GM19324 (cell line): ENCODE results near the gene CLEC16A.
A peak's percentile ranks its signal among the peaks of the same experiment; 100 is the strongest.
"Not testable (repeated sequence)": the region's sequence is repeated elsewhere in the genome, so short reads cannot be mapped to it uniquely, and the experiment has no call there.

ENCODE experiments used
- ATAC-seq: cut with Tn5 transposase; IDR thresholded peaks from one replicate; pipeline ENCODE4 v1.9.1; 2021; ENCODE audit warnings: mild to moderate bottlenecking, moderate library complexity; ENCODE audit not compliant: unreplicated experiment, low FRiP score

The CLEC16A gene

DNA sequence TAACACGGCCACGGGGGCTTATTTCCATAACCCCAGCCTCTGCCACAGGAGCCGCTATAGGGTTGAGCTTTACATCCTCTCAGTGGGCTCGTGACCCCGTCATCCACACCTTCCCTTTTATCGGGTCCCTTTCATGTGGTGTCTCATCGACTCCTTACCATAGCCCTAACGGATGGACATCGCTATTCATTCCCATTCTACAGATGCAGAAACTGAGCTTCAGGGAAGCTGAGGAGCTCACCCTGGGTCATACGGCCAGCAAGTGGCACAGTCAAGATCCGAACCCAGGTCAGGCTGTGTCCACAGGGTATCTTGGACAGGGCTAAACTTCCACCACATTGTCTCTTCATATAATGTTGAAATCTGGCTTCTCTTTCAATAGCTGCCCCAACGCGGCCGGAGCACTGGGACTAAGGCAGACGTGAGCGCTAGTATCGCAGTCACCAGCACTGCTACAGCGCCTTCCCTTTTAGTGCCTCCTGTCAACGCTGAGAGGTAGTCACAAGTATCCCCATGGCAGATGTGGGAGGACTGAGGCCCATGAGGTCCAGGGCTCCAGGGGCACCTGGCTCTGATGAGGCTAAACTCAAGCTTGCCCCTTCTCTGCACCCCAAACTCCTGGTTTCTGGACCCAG is 260.8 kb downstream of the CLEC16A start:
- no peak for ATAC-seq

DNA sequence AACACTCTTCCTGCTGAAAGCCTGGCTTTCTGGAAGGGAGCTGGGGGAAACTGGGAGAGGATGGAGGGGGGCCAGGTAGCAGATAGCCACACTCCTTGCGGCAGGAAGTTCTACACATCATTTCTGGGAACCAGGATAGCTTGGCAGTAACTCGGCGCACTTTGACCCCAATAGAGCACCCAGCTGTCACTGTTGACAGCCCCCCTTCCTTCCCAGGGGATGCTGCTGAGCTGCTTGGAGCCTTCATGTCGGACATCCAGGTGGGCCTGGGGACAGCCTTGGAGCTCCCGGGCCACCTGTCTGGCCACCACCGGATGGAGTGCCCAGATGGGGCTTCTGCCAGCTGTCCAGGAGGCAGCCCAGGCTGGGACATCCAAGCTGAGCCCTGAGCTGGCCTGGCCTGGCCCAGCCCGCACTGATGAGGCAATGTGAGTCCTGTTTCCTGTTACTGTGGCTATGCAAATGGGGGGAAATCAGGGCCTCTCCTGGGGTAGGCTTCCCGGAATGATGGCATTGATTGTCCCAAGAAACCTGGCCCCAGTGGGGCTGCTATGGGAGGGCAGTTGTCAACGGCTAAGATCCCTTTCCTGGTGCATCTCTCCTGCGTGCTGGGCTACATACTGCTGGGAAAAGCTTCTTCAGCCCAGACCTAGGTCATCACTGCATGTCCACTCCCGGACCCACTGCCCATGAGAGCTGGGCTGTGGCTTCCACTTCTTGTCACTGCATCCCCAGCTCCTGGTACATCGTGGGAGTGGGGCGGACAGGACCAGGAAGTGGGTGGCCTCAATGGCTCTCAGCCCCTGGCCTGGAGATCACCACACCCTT is 261.6 kb downstream of the CLEC16A start:
- no peak for ATAC-seq

DNA sequence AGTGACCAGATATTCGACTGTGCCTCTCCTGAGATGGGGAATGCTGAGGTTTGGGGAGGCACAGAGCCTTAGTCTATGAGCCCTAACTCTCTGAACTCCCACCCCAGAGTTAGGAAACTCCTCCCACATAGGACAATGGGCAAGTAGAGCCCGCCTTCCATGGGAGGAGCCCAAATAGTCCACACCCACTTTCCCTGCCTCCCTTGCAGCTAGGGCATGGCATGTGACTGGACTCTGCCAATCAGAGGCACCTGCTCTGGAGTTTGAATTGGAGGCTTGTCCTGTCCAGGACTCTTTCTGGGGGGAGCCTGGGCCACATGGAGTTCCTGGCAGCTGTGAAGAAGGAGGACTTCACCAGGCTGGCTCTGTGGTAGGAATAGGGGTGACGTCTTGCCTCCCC is 263.3 kb downstream of the CLEC16A start:
- ATAC-seq, result no peak

DNA sequence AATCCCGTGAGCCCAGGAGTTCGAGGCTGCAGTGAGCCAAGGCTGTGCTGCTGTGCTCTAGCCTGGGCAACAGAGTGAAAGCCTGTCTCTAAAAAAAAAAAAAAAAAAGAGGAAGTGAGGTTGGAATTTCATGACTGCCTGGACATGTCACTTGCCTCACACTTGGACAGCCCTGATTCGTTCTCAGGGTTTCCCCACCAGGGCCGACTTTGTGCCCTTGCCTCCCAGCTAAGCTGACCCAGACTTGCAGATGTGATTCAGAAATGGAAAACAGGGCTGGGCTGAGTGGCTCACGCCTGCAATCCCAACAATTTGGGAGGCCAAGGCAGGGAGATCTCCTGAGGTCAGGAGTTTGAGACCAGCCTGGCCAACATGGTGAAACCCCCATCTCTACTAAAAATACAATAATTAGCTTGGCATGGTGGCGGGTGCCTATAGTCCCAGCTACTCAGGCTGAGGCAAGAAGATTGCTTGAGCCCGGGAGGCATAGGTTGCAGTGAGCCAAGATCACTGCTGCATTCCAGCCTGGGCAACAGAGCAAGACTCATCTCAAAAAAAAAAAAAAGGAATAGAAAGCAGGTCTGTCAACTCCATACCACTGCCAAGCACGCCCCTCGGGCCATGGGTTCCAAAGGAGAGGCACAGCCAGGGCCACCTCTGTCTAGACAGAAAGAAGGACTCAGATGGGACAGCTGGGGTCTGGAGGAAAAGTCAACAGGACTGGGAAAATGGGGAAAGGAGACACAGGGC is 264.7 kb downstream of the CLEC16A start:
- no peak for ATAC-seq

DNA sequence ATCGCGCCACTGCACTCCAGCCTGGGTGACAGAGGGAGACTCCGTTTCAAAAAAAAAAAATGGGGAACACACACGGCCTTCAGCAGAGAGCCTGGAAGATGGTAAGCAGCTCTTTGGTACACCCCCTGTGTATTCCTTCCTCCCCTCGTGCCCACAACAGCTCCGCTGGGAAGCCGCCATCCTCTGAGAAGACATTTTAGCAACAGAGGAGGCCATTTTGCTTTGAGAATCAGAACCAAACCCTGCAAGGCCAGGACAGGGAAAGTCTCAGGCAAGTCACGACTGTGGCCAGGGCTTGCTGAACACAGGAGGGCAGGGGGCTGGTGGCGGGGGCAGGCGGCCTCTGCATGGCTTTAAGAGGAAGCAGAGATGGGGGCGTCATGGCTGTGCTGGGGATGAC is 265.9 kb downstream of the CLEC16A start:
- no peak for ATAC-seq

DNA sequence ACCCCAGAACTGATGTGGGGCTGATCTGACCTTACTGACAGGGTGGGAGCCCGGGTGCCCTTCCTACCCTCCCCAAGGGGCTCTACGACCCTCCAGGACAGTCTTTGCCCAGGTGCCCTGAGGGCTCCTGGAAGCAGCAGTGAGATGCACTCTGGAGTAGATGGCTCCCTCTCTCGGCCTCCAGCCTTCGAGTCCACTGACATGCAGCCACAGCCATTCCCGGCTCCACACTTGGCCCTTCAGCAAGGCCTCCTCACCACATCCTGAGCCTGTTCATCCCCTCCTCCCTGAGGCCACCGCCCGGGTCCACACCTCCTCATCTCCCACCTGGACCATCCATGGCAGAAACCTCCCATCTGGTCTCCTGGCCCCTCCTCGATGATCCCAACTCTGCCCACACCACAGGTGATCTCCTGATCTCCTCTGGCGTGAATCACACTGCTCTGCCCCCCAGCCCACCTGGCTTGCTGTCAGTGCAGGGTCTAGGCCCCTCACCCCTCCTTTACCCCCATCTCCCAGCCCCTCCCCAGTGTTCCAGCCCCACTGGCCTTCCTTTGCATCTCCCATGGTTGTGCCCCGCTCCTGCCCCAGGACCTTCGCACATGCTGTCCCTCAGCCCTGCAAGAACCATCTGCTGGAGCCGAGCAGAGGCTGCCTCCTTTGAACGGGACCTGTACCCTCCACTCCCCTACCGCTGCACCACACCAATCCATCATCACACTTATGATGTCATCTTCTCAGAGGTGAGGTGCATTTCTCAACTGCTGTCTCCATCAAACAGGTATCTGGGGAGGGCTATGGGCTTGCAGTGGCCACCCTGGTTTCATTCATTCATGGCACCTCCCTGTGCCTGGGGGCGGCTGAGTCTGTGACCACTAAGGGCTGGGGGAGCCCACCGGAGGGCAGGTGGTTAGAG is 267.0 kb downstream of the CLEC16A start:
- no peak for ATAC-seq

DNA sequence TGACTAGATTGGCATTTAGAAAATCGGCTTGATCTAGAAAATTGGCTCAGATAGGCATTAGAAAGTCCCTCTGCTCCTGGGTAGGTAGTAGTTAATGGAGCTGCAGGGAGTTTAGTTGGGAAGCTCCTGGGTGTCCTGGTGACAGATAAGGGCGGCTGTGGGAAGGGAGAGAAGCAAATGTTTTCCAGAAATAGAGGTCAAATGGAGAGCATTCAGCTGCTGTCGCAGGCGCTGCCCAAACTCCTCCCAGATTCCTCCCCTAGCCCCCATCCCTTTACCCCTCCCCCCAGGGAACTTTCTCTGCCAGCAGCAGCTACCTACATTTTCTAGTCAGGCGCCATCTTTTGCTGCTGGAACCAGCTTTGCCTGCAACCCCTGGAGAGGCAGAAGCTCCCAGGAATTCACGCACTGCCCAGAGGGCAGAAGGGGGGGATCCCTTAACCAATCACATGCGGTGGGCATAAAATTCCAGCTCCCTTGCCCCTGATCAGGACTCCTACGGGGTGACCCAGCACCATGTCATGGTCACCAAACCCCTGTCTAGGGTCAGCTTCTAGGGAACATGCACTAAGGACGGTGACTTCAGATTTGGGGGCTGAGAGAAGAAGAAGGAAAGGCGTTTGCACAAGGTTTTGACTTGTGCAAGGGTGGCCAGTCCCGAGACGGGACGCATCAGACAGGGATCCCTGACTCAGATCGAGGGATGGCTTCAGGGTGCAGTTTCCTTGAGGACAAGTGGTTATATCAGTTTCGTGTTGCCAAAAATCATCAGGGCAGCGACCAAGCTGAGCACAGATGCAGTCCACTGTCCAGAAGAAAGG is 267.8 kb downstream of the CLEC16A start:
- ATAC-seq, result no peak

DNA sequence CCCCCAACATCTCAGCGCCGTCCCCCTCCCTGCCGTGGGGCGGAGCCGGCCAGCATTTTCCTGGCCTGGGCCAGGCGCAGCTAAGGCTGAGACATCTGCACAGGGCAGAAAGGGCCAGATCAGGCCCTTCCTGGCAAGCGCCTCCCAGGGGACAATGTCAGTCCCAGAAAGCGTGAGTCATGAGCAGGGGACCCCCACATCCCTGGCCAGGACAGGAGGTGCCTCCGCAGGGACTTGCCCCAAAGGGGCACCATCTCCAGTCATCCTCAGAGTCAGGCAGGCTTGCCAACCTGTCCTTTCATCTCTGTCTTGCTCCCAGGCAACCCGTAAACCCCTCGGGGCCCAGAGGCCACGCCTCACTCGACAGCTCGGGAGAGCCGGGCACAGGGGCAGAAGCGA is 268.4 kb downstream of the CLEC16A start:
- ATAC-seq, result no peak

DNA sequence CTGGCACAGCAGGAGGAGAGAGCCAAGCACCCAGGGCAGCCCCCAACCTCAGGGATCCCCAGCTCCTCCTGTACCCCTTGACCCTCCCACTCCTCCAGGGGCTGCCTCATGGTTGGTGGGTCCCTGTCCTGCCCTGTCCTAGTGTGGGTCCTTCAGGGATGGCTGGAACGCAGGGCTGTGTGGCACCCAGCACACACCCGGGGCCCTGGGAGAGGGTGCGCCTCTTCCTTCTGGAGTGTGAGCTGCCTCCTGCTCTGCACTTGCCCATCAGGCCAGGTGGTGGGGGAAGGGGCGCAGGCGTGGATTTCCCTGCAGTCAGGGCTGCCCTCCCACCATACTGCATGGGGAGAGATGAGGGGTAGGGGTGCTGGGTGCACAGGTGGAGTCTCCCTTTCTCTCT is 269.0 kb downstream of the CLEC16A start:
- no peak for ATAC-seq

DNA sequence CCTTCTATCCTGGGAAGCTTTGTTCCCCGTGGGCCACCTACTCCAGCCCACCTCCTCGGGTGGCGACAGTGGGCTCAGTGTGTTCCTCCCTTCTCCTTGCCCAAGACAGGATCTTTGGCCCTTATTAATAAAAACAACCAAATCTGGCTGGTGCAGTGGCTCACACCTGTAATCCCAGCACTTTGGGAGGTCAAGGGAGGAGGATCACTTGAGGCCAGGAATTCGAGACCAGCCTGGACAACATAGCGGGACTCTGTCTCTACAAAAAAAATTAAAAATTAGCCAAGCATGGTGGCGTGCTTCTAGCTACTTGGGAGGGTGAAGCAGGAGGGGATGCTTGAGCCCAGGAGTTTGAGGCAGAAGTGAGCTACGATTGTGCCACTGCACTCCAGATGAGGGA is 269.4 kb downstream of the CLEC16A start:
- no peak for ATAC-seq

DNA sequence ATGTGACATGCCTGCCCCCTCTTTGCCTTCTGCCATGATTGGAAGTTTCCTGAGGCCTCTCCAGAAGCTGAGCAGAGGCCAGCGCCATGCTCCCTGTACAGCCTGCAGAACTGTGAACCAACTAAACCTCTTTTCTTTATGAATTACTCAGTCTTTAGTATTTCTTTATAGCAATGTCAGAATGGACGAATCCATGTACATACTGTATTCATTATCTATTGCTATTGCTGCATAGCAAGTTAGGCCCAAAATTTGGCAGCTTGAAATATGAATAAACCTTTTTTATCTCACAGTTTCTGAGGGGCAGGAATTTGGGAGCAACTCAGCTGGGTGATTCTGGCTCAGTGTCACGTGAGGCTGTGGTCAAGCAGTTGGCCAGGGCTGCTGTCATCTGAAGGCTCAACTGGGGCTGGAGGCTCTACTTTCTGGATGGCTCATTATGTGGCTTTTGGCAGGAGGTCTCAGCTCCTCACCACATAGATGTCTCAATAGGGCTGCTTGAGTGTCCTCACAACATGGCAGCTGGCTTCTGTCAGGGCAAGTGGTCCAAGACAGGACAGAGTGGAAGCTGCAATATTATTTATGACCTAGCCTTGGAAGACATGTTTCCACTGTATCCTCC is 271.7 kb downstream of the CLEC16A start:
- ATAC-seq, result no peak

DNA sequence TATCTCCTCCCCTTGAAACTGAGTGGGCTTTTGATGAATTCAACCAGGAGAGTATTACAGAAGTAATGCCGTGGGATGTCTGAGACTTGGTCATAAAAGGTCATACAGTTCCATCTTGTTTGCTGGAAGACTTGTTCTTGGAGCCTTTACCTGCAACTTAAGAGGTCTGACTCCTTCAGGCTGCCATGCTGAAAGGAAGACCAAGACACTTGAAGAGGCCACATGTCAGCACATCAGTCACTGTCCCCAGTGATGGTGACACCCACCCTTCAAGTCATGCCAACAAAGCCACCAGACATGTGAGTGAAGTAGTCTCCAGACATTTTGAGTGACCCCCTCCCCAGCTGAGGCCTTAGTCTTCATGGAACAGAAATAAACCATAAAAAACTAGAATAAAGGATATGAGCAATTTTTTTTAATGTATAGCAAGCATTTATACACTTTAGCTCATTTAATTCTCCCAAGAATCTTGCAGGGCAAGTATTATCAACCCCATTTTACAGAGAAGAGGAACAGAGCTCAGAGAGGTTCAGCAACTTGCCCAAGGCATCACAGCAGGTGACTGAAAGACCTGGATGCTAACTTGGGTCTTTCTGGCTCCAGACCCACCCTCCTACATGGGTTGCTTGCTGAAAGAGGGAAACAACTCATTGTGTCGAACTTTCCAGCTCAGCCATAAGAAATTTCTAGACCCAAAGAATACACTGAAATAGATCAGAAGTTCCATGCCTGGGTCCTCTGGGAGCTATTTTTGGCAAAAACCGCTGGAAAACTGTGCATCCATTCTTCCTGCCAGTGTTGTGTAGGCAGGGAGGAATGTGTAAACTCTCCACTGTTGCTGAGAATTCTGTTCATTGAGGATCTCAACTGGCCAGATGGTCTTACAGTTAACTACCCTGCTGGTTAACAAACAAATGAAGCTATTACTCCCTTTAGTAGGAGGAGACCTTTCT is 273.6 kb downstream of the CLEC16A start:
- ATAC-seq, result no peak

DNA sequence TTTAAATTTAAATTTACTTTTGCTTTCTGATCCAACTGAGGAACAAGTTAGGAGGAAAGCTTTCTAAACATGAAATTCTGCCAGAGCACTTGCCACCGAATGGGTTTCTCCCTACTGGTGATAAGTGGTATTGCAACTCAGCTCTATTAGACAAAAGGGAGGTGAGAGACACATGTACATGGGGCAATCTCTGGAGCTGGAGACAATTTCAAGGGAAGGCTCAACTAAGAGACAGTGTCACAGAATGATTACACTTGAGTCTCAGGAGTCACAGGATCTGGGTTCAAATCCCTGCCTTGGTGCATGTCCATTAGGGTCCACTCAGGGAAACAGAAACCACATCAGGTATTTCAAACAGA is 274.2 kb downstream of the CLEC16A start:
- no peak for ATAC-seq

DNA sequence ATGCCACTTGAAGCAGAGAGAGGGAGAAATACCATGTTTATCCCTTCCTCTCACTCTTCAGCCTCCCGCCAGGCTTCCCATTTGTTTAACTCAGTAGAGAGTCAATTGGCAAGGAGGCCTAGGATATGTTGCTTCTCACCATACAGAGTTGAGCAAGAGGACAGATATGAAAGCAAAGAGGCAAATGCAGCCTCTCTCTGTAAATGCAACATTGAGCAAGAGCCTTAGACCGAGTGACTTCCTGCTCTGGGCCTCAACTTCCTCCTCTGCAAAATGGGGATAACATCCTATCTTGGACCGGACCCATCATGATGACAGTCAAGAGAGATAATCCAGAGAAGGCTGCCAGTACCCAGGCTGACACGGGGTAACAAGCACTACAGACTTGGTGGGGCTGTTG is 274.8 kb downstream of the CLEC16A start:
- ATAC-seq, result no peak

DNA sequence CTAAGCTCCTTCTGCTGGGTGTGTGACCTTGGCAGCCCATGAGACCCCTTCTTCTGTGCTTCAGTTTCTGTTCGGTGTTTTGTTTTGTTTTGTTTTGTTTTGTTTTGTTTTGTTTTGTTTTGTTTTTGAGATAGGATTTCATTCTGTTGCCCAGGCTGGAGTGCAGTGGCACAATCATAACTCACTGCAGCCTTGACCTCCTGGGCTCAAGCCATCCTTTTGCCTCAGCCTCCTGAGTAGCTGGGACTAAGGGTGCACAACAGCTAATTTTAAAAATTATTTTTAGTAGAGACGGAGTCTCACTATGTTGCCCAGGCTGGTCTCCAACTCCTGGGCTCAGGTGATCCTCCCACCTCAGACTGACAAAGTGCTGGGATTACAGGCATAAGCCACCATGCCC is 276.1 kb downstream of the CLEC16A start:
- not testable (repeated sequence) for ATAC-seq

DNA sequence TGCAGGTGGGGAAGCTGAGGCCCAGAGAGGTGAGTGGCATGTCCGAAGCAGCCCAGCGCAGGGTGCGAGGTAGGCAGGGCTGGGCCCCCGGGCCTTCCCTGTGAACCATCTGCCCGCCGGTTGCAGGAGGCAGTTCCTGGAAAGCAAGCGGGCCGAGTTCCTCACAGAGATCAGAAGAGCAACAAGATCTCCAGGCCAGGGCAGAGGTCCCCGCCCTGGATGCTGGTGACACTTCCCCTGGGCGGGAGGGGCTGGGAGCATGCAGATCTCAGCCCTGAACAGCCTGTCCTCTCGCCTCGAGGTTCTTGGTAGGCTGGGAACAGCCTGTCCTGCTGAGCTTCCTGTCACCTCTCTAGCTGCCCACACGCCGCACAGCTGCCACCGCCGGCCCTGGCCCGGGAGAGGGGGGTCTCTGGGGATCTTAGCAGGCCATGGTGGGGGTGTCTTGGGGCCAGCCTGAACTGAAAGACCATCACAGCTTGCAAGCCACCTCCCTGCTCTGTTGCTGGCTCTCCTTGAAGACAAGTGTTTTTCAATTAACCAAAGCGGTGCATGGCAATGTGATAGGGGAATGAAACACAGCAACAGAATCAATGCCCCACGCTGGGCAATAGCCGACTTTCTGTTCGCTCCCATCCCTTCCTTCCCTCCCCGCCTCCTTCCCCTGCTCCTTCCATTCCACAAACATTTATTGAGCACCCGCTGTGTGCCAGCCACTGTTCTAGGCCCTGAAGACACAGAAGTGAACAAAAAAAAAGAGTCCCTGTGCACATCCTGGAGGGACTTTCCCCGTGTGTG is 279.9 kb downstream of the CLEC16A start:
- no peak for ATAC-seq

DNA sequence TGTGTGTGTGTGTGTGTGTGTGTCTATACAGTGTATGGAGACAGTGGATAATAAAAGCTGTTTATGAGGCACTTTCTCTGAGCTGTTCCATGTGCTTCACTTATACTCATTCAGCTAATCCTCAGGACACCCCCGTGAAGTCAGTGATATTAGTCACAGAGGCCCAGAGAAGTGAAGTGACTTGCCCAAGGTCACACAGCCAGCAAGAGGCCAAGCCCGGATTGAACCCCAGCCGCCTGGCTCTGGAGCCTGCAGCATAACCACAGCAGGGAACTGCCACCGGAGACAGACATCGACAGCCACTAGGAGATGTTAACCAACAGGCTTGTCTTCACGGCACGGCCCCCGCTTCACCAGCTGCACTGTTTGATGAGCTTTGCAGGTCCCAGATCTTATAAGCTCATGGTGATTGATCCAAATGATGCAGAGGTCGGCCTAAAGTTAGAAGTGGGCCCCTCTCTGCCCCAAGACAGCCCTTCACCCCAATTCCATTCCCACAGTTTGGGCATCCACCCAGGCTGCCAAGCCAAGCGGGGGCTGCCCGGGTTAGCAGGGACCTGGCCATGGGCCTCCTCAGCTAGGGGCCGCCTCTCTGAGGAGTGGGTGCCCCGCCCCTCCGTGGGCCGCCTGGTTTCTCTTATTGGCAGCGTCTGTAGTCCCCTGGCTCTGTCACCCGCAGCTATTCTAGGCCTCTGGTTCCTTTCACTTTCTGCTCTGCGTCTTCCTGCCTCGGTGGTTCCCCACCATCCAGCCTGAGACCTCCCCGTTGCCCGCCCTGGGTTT is 280.7 kb downstream of the CLEC16A start:
- ATAC-seq, result peak; percentile 67
